ENCODE measurements around the gene SOBP.

DNA sequence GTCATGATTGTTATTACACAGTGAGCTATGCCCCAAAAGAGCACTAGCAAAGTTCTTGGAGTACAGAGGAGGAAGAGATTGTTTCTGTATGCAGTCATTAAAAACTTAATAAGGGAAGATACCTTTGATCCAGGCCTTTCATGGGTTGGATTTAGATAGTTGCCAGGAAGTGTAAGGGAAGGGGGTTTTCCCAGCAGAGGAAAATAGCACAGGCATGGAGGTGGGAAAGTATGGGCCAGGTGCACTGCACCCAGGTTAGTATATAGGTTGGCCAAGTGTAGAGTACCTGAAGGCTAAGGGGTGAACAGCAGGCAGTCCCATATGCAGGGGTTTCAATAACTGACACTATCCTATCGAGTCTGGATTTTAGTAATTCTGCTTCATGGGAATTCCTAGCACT, 101.4 kb downstream of the SOBP start:
- no peak for TF ChIP-seq POLR2A (IDR thresholded peaks at IDR 0.05)
- TF ChIP-seq, protein P1, sequence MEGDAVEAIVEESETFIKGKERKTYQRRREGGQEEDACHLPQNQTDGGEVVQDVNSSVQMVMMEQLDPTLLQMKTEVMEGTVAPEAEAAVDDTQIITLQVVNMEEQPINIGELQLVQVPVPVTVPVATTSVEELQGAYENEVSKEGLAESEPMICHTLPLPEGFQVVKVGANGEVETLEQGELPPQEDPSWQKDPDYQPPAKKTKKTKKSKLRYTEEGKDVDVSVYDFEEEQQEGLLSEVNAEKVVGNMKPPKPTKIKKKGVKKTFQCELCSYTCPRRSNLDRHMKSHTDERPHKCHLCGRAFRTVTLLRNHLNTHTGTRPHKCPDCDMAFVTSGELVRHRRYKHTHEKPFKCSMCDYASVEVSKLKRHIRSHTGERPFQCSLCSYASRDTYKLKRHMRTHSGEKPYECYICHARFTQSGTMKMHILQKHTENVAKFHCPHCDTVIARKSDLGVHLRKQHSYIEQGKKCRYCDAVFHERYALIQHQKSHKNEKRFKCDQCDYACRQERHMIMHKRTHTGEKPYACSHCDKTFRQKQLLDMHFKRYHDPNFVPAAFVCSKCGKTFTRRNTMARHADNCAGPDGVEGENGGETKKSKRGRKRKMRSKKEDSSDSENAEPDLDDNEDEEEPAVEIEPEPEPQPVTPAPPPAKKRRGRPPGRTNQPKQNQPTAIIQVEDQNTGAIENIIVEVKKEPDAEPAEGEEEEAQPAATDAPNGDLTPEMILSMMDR (IDR thresholded peaks at IDR 0.05 in 4 of 5, conservative IDR thresholded peaks at IDR 0.05 in 1 of 5), result no peak

Data from gastrocnemius medialis (tissue), 4 donors.